H1 (cell line): ENCODE data around the gene ZSCAN10. TPM values are rescaled to one million over a fixed set of nuclear protein-coding genes. Genes with fewer than 3 reads are reported as not detected.

ENCODE experiments used
- MAFK ChIP-seq: IDR thresholded peaks from 2 replicates; pipeline ENCODE4 v1.6.1; 2012; ENCODE audit warnings: low read depth, mild to moderate bottlenecking, improper control_type of control experiment, low read length
- RBBP5 ChIP-seq: IDR thresholded peaks from 2 replicates; pipeline ENCODE4 v1.7.1; 2012; ENCODE audit warnings: low read depth, mild to moderate bottlenecking, inconsistent platforms, low read length, moderate library complexity, borderline replicate concordance
- polyA plus RNA-seq, 7 experiments: library from polyadenylated mRNA; depleted of rRNA in 3 of 7; stranded (reverse) in 5 of 7; unstranded in 2 of 7; fragments of >200 nt in 5 of 7; fragments of 200-250 nt in 2 of 7; gene quantifications; 1 replicate in 5 of 7; 2 replicates in 1 of 7; 4 replicates in 1 of 7; pipeline versions ENCODE4 v1.2.1 to v1.2.3, GENCODE V29; 2011 to 2013; ENCODE audit warnings: missing spikeins in 2 of 7, mixed read lengths in 2 of 7
- total RNA-seq: library from RNA; stranded (reverse); fragmentation: NEBNext Ultra II Directional; extraction: Animal tissue kit (Norgen Biotek cat#: 25700); gene quantifications from 2 replicates; pipeline ENCODE4 v1.2.1, GENCODE V29; 2021

ZSCAN10 gene
- total and polyA plus RNA-seq, 2 of the 8 experiments (the other 6 are each of a cell fraction or from before 2014, with no cell fraction given): 209 to 314 TPM

DNA sequence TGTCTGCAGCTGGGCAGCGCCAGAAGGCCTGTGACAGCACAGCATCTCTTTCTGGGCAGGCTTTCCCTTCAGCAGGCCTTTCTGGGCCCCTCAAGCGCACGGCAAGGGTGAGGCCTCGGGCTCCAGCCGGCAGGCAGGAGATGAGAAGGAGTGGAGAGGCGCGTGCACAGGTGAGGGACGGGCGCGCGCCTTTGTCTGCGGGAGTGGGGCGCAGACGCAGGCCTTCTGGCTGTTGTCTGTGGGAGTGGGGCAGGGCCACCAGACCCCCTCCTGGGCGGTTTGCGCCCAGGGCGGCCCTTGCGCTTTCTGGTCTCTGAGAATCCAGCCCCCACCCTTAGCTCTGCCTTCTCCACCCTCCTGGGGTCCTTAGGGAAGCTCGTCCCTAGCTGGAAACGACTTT is 19.8 kb upstream of the ZSCAN10 start (continued):
- TF ChIP-seq MAFK (no peak), RBBP5 (no peak)
- TF ChIP-seq, all 59 proteins: peak for 0
